Activated CD4-positive, alpha-beta T cell treated with anti-CD3 and anti-CD28 coated beads, Interleukin-2, amount 50 U/mL, for 16 hours (primary cell): ENCODE measurements around the gene SETD1B.
"Not testable (repeated sequence)": the region's sequence is repeated elsewhere in the genome, so short reads cannot be mapped to it uniquely, and the experiment has no call there.

Experiments
- DNase-seq: peaks from one replicate; pipeline ENCODE4 v3.0.0-alpha.2; 2020

Gene SETD1B

GRCh38 chr12:121828306-121828705 lies 24.5 kb downstream of the SETD1B start:
- no peak for DNase-seq

- DNase-seq: no peak
These were observed 25.0 kb downstream of the SETD1B start for GRCh38 chr12:121828826-121829225.

GRCh38 chr12:121829250-121829918 lies 25.6 kb downstream of the SETD1B start:
- no peak for DNase-seq

- DNase-seq: no peak
These were observed 26.3 kb downstream of the SETD1B start for GRCh38 chr12:121830134-121830533.

- DNase-seq: no peak
These were observed 26.9 kb downstream of the SETD1B start for GRCh38 chr12:121830588-121831265.

GRCh38 chr12:121831571-121832245 lies 27.9 kb downstream of the SETD1B start:
- no peak for DNase-seq

- DNase-seq: no peak
These were observed 33.9 kb downstream of the SETD1B start for GRCh38 chr12:121837680-121838079.

- DNase-seq: no peak
These were observed 34.3 kb downstream of the SETD1B start for GRCh38 chr12:121838126-121838525.

- DNase-seq: peak; percentile 99
These were observed 35.5 kb downstream of the SETD1B start for GRCh38 chr12:121839106-121839992.

- DNase-seq: no peak
These were observed 36.4 kb downstream of the SETD1B start for GRCh38 chr12:121839993-121840761.

GRCh38 chr12:121843236-121843982 lies 39.6 kb downstream of the SETD1B start:
- no peak for DNase-seq

- DNase-seq: no peak
These were observed 41.9 kb downstream of the SETD1B start for GRCh38 chr12:121845701-121846100.

- DNase-seq: no peak
These were observed 45.4 kb downstream of the SETD1B start for GRCh38 chr12:121849211-121849610.

- DNase-seq: no peak
These were observed 45.9 kb downstream of the SETD1B start for GRCh38 chr12:121849665-121850064.

- DNase-seq: not testable (repeated sequence)
These were observed 48.6 kb downstream of the SETD1B start for GRCh38 chr12:121852392-121852791.

- no peak for DNase-seq
These were observed 53.8 kb downstream of the SETD1B start for GRCh38 chr12:121857322-121858246.

GRCh38 chr12:121858318-121858661 lies 54.5 kb downstream of the SETD1B start:
- DNase-seq: no peak

GRCh38 chr12:121858662-121859572 lies 55.1 kb downstream of the SETD1B start, which contains the start of gene HPD:
TSS of gene HPD (minus strand) at chr12:121858859. CDS start at chr12:121858823, 36 bp downstream.
- DNase-seq: no peak

- no peak for DNase-seq
These were observed 56.4 kb downstream of the SETD1B start for GRCh38 chr12:121860257-121860656.
